Activated naive CD4-positive, alpha-beta T cell treated with anti-CD3 and anti-CD28 coated beads, Interleukin-2, amount 50 U/mL, for 72 hours (primary cell): ENCODE measurements around the gene RTL10. TPM values are rescaled to one million over a fixed set of nuclear protein-coding genes. Genes with fewer than 3 reads are reported as not detected.

Experiments
- ATAC-seq, 2 donors: fragments of 150-1000 bp; cut with Tn5 transposase; 2 replicates each; pipeline ENCODE4 v1.10.0; 2021; ENCODE audit warnings: mild to moderate bottlenecking in 2 of 2, moderate library complexity in 2 of 2
- DNase-seq, 2 donors: peaks; one replicate each; pipeline ENCODE4 v3.0.0; 2021 to 2022; ENCODE audit warnings: low spot score in 2 of 2
- H3K27ac Mint-ChIP-seq, 2 donors: one replicate each; pipeline ENCODE4 v1.8.0; 2022; ENCODE audit warnings: mild to moderate bottlenecking in 2 of 2, mixed read lengths in 2 of 2
- H3K36me3 Mint-ChIP-seq, 2 donors: one replicate each; pipeline ENCODE4 v1.8.0; 2022; ENCODE audit warnings: mixed read lengths in 2 of 2
- H3K9me3 Mint-ChIP-seq, 2 donors: one replicate each; pipeline ENCODE4 v1.8.0; 2022; ENCODE audit warnings: mixed read lengths in 2 of 2
- total RNA-seq, 2 donors: library from RNA; stranded (reverse); gene quantifications; one replicate each; pipeline ENCODE4 v1.2.3, GENCODE V29; 2022

RTL10 gene
- total RNA-seq: 10 to 100 TPM; 12.1 to 20.1 TPM

GRCh38 chr22:19854778-19855503 lies at the start of gene RTL10, which contains the start of gene GNB1L:
RTL10 (minus strand) TSS chr22:19854874; CDS start chr22:19852261, 2,613 bp downstream.
GNB1L (minus strand) TSS chr22:19854874; CDS start chr22:19821355, 33,519 bp downstream.
- Mint-ChIP-seq H3K27ac (peak within 1 kb of the TSS; percentile 96 to 98), H3K9me3 (no peaks in the 10 kb centered on the region), H3K36me3 (peaks cover 8 to 33% of the 10 kb centered on the region in 2 donors)
- peak; percentile 97 for DNase-seq
- peak; percentile 87 to 94 for ATAC-seq

DNA sequence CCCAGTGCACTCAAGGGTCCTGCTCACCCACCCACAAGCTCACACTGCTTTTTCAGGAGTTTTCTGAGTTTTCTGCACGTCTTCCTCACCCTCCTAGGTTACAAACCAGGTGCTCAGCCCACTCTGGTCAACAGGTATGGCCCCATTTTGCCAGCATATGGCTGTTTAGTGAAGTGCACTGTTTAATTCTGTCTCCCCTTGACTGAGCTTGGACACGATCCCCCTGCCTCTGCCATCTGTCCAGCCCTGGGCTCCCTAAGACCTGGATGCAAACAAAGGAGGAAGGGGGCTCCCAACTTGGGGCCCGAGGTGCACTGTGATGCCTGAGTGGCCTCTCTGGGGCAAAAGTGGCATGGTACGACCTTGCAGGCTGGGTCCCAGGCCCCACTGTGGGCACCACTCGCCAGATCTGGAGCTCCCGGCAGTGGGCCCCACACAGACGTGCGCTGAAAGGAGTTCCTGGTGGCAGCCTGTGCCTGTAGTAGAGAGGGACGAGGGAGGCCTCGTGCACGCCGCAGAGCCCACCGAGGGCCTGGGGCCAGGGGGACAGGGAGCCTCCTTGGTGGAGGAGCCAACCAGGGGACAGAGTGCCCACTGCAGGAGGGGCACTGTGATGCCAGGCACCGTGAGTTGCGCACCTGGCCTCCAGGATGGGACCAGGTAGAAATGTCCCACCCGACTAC lies 49.6 kb upstream of the RTL10 start:
- H3K9me3 Mint-ChIP-seq: no peaks in the 10 kb centered on the region
- H3K27ac Mint-ChIP-seq: no peak overlapping the region
- no peak for ATAC-seq
- no peak for DNase-seq
- H3K36me3 Mint-ChIP-seq: no peaks in the 10 kb centered on the region

DNA sequence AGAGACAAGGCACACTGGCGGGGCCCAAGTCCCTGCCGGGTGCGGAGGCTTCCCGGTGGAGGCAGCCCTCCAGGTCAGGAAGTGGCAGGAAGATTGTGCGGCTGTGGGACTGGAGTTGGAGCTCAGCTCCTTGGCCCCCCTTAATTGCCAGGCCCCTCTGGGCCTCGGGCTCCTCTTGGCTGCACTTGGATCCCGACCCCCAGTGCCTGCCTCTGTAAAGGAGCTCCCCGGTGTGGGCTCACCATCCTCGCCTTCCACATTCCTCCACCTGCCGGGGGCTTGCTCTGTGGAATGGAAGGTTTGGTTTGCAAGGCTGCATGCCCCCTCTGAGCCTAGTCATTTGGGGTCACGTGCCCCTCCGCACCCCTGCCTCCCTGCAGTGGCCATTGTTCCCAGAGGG lies 48.8 kb upstream of the RTL10 start:
- no peak overlapping the region for H3K27ac Mint-ChIP-seq
- H3K36me3 Mint-ChIP-seq: no peaks in the 10 kb centered on the region
- ATAC-seq (no peak), DNase-seq (no peak)
- H3K9me3 Mint-ChIP-seq: no peaks in the 10 kb centered on the region

DNA sequence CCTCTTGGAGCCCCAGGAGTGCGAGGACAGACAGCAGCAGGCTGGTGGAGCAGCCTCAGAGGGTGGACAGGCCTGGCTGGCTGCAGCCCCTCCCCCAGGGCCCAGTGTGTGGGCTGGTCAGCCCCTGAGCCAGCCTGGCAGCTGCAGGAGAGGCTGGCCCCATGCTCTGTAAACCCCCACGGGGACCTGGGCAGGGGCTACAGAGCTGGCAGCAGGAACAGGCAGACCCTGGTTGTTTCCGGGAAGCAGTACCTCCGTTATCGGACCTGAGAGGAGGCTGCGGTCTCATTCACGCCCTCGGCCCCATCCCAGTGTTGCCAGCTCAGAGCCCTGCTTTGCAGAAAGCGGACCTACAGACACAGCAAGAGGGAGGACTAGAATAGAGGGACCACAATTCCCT lies 48.4 kb upstream of the RTL10 start:
- DNase-seq (no peak), ATAC-seq (no peak)
- no peak overlapping the region for H3K27ac Mint-ChIP-seq
- H3K9me3 Mint-ChIP-seq: no peaks in the 10 kb centered on the region
- no peaks in the 10 kb centered on the region for H3K36me3 Mint-ChIP-seq

DNA sequence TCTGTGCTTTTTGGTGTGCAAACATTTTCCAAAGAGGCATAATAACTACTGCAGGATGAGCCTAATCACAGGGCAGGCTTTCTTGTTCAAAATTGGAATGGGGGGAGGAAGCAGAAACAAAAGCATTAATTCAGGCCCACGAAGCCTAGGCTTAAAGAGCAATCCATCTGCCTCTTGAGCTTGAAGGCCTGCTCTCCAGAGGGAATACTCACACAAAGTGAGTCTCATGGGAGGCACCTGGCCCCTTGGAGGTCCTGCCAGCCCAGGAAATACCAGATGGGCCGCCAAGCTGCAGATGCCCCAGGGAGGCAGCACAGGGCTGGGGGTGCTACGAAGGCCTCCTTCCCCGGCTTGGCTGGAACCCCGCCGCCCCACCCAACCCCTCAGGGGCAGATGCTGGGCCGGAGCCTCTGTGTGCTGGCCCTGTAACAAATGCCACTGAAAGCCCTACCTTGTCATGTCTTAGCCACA lies 47.6 kb upstream of the RTL10 start:
- Mint-ChIP-seq H3K9me3 (no peaks in the 10 kb centered on the region), H3K36me3 (no peaks in the 10 kb centered on the region), H3K27ac (no peak overlapping the region)
- no peak for ATAC-seq
- DNase-seq: no peak

GRCh38 chr22:19901577-19902244 lies 47.0 kb upstream of the RTL10 start:
- no peak overlapping the region for H3K27ac Mint-ChIP-seq
- no peak for ATAC-seq
- DNase-seq: no peak

GRCh38 chr22:19900707-19901436 lies 46.2 kb upstream of the RTL10 start:
- H3K36me3 Mint-ChIP-seq: no peaks in the 10 kb centered on the region
- DNase-seq (no peak), ATAC-seq (no peak)
- no peaks in the 10 kb centered on the region for H3K9me3 Mint-ChIP-seq
- H3K27ac Mint-ChIP-seq: no peak overlapping the region

More at GRCh38 chr22:19901577-19902244, 47.0 kb upstream of the RTL10 start:
- Mint-ChIP-seq H3K9me3 (no peaks in the 10 kb centered on the region), H3K36me3 (no peaks in the 10 kb centered on the region)

DNA sequence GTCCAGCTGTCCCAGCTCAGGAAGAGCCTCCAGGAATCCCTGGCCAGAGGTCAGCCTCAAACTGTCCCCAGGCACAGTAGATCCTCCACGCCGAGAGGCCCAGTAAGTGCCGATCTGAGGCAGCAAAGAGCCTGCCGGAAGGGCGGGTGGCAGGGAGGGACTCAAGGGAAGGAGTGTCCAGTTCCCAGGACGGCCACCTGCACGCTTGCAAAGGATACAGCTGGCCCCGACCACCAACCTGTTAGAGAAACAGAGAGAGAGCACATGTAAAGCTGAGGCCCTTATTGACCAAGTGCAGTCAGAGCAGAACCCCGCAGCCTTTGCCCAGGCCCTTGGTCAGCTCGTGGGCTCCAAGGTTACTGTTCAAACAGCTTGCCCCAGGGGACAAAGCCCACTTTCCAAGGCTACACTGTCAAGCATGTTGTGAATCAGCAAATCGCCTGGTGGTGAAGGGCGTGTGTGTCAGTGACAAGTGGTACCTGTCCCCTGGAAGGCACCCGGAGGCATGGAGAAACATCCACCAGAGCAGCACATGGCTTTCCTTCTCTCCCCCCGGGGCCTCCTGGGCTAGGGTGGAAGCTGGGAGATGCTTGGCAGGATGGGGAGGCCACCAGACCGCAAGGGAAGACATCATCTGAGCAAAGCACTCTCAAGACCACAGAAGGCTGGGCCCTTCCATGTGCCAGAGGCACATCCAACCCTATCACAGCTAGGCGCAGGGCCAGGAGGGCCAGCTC lies 44.3 kb upstream of the RTL10 start:
- H3K9me3 Mint-ChIP-seq: no peaks in the 10 kb centered on the region
- DNase-seq (no peak), ATAC-seq (no peak)
- peak overlapping the region in 1 of 2 donors; percentile 56 for H3K27ac Mint-ChIP-seq
- H3K36me3 Mint-ChIP-seq: no peaks in the 10 kb centered on the region

DNA sequence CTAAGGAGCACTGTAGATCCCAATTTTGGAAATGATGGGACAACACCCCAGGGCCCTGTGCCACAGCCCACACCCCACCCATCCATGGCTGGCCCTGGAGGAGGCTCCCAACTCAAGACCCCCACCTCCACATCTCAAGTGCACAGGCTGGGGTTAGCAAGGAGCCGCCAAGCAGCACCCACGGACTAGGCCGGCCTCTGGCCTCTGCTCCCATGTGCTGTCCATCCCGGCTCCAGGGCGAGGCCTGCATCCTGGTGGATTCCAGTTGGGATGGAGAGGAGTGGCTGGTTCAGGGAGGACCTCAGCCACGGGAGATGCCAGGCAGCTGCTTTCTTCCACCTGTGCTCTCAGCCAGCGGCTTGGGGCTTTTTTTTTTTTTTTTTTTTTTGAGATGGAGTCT lies 43.5 kb upstream of the RTL10 start:
- no peak for ATAC-seq
- Mint-ChIP-seq H3K9me3 (no peaks in the 10 kb centered on the region), H3K36me3 (no peaks in the 10 kb centered on the region), H3K27ac (no peak overlapping the region)
- no peak for DNase-seq

DNA sequence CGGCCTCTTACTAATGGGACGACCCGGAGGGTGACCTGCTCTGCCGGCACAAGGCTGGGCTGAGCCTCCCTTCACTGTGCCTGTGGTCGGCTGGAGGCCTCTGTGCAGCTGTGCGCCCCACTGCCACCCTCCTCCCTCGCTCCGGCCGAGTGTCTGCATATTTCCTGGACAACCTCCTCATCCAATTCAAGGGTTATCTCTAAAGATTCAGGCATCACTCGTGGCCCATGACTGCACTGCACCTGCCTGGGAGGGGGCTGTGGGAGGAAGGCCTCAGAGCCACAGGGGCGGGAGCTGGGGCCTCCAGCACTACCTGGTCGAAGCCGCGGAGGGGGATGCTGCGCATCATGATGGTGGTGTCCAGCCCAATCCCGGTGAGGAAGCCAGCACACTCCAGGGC lies 43.1 kb upstream of the RTL10 start:
- ATAC-seq: no peak
- Mint-ChIP-seq H3K9me3 (no peaks in the 10 kb centered on the region), H3K36me3 (no peaks in the 10 kb centered on the region), H3K27ac (no peak overlapping the region)
- DNase-seq: no peak

- ATAC-seq (peak; percentile 23 to 35), DNase-seq (no peak)
- Mint-ChIP-seq H3K27ac (peak overlapping the region; percentile 50 to 67), H3K9me3 (no peaks in the 10 kb centered on the region), H3K36me3 (peaks cover 0 to 5% of the 10 kb centered on the region in 2 donors)
Measured at GRCh38 chr22:19896665-19897355, 42.1 kb upstream of the RTL10 start.

GRCh38 chr22:19895160-19895849 lies 40.6 kb upstream of the RTL10 start:
- H3K27ac Mint-ChIP-seq: peak overlapping the region; percentile 50 to 67
- ATAC-seq (no peak), DNase-seq (no peak)
- peaks cover 0 to 5% of the 10 kb centered on the region in 2 donors for H3K36me3 Mint-ChIP-seq
- H3K9me3 Mint-ChIP-seq: no peaks in the 10 kb centered on the region

- peaks cover 0 to 5% of the 10 kb centered on the region in 2 donors for H3K36me3 Mint-ChIP-seq
- ATAC-seq: no peak
- no peaks in the 10 kb centered on the region for H3K9me3 Mint-ChIP-seq
- DNase-seq: no peak
- peak overlapping the region in 1 of 2 donors; percentile 83 for H3K27ac Mint-ChIP-seq
Measured at GRCh38 chr22:19893363-19893762, 38.7 kb upstream of the RTL10 start.

- Mint-ChIP-seq H3K9me3 (no peaks in the 10 kb centered on the region), H3K36me3 (peaks cover 0 to 5% of the 10 kb centered on the region in 2 donors), H3K27ac (peak overlapping the region in 1 of 2 donors; percentile 83)
- DNase-seq: no peak
- no peak for ATAC-seq
Measured at GRCh38 chr22:19892925-19893324, 38.3 kb upstream of the RTL10 start.
